Smooth muscle cell (in vitro differentiated cells): ENCODE measurements around the gene GRM1. TPM values are rescaled to one million over a fixed set of nuclear protein-coding genes. Genes with fewer than 3 reads are reported as not detected.

Experiments used
- DNase-seq: peaks from one replicate; lab custom pipeline; 2025; ENCODE audit not compliant: unreplicated experiment; lab: John Stamatoyannopoulos, UW
- H2AFZ ChIP-seq: fragments of 200-600 bp; sonication (generic); 2 replicates; pipeline ENCODE4 v1.6.0; 2016; ENCODE audit warnings: antibody characterized with exemption, low read depth, mild to moderate bottlenecking
- H3F3A ChIP-seq: fragments of 200-600 bp; sonication (generic); 2 replicates; pipeline ENCODE4 v1.6.0; 2017; ENCODE audit warnings: antibody characterized with exemption, low read depth
- H3K27ac ChIP-seq: fragments of 200-600 bp; sonication (generic); 2 replicates; pipeline ENCODE4 v1.5.1; 2016; ENCODE audit warnings: low read depth, mild to moderate bottlenecking
- H3K27me3 ChIP-seq: fragments of 200-600 bp; sonication (generic); 2 replicates; pipeline ENCODE4 v1.6.1; 2016; ENCODE audit warnings: low read depth, mild to moderate bottlenecking
- H3K36me3 ChIP-seq: fragments of 200-600 bp; sonication (generic); 2 replicates; pipeline ENCODE4 v1.5.1; 2016; ENCODE audit warnings: low read depth
- H3K4me1 ChIP-seq: fragments of 200-600 bp; sonication (generic); 2 replicates; pipeline ENCODE4 v1.5.1; 2016; ENCODE audit warnings: low read depth
- H3K4me2 ChIP-seq: fragments of 200-600 bp; sonication (generic); 2 replicates; pipeline ENCODE4 v1.6.0; 2016; ENCODE audit warnings: mild to moderate bottlenecking
- H3K4me3 ChIP-seq: fragments of 200-600 bp; sonication (generic); 2 replicates; pipeline ENCODE4 v1.5.1; 2016; ENCODE audit warnings: mild to moderate bottlenecking
- H3K79me2 ChIP-seq: fragments of 200-600 bp; sonication (generic); 2 replicates; pipeline ENCODE4 v1.6.0; 2016; ENCODE audit warnings: low read depth, mild to moderate bottlenecking
- H3K9ac ChIP-seq: fragments of 200-600 bp; sonication (generic); 2 replicates; pipeline ENCODE4 v1.6.0; 2016; ENCODE audit warnings: low read depth
- H3K9me3 ChIP-seq: fragments of 200-600 bp; sonication (generic); replicated peaks from 2 replicates; pipeline ENCODE4 v1.5.1; 2016; ENCODE audit warnings: low read depth
- H4K20me1 ChIP-seq: fragments of 200-600 bp; sonication (generic); 2 replicates; pipeline ENCODE4 v1.6.0; 2016; ENCODE audit warnings: low read depth
- CTCF ChIP-seq: fragments of 200-600 bp; sonication (generic); IDR thresholded peaks from 2 replicates; pipeline ENCODE4 v1.5.1; 2017; ENCODE audit warnings: borderline replicate concordance, mild to moderate bottlenecking, antibody characterized with exemption; ENCODE audit not compliant: insufficient read depth, poor library complexity, severe bottlenecking
- WGBS: methylation state at CpG from one replicate; pipeline ENCODE4 v1.1.7; 2016; ENCODE audit warnings: low lambda C conversion rate; 5-methylcytosine and 5-hydroxymethylcytosine counted together
- polyA plus RNA-seq: library from polyadenylated mRNA; unstranded; fragments of >200 nt; fragmentation: Nextera tagmentation; extraction: Ambion mirVana; gene quantifications from 2 replicates; pipeline ENCODE4 v1.2.1, GENCODE V29; 2016
- total RNA-seq: library from RNA; depleted of rRNA; stranded (reverse); fragments of >200 nt; gene quantifications from 2 replicates; pipeline ENCODE4 v1.2.3, GENCODE V29; 2014

GRM1 gene
- total and polyA plus RNA-seq, 2 experiments from 2014 or later = not detected

- no peak overlapping the region for H3K4me3 ChIP-seq
- H3K27ac ChIP-seq = no peak overlapping the region
- no peaks in the 10 kb centered on the region for H3K9me3 ChIP-seq
- H4K20me1 ChIP-seq = no peaks in the 10 kb centered on the region
- no peak overlapping the region for H3K4me2 ChIP-seq
- no peak for TF ChIP-seq CTCF
- H2AFZ ChIP-seq = no peak overlapping the region
- H3K9ac ChIP-seq = no peak overlapping the region
- H3K36me3 ChIP-seq = no peaks in the 10 kb centered on the region
- H3K79me2 ChIP-seq = no peaks in the 10 kb centered on the region
- no peaks in the 10 kb centered on the region for H3F3A ChIP-seq
- H3K27me3 ChIP-seq = peaks cover 52% of the 10 kb centered on the region
- 77% methylated on average over 3 of the region's 3 CpGs for WGBS
- no peak for DNase-seq
- no peaks in the 10 kb centered on the region for H3K4me1 ChIP-seq
Observed at GRCh38 chr6:146092961-146093686, 64.3 kb downstream of the GRM1 start.

GRCh38 chr6:146095481-146095880 lies 66.6 kb downstream of the GRM1 start:
- no peak overlapping the region for H3K4me2 ChIP-seq
- no peaks in the 10 kb centered on the region for H3K79me2 ChIP-seq
- H3K36me3 ChIP-seq = no peaks in the 10 kb centered on the region
- DNase-seq = no peak
- no peak overlapping the region for H2AFZ ChIP-seq
- 80% methylated on average over 2 of the region's 2 CpGs for WGBS
- H3K4me1 ChIP-seq = no peaks in the 10 kb centered on the region
- no peak for TF ChIP-seq CTCF
- no peak overlapping the region for H3K4me3 ChIP-seq
- H3K27ac ChIP-seq = no peak overlapping the region
- peaks cover 52% of the 10 kb centered on the region for H3K27me3 ChIP-seq
- H3K9ac ChIP-seq = no peak overlapping the region
- no peaks in the 10 kb centered on the region for H4K20me1 ChIP-seq
- no peaks in the 10 kb centered on the region for H3K9me3 ChIP-seq
- no peaks in the 10 kb centered on the region for H3F3A ChIP-seq

- TF ChIP-seq CTCF = no peak
- Histone ChIP-seq H3K79me2 (no peaks in the 10 kb centered on the region), H3F3A (no peaks in the 10 kb centered on the region), H3K9ac (no peak overlapping the region), H2AFZ (no peak overlapping the region), H3K27ac (no peak overlapping the region), H3K36me3 (no peaks in the 10 kb centered on the region), H4K20me1 (no peaks in the 10 kb centered on the region), H3K4me3 (no peak overlapping the region), H3K27me3 (peaks cover 46% of the 10 kb centered on the region), H3K4me1 (no peaks in the 10 kb centered on the region), H3K4me2 (no peak overlapping the region), H3K9me3 (no peaks in the 10 kb centered on the region)
- 98% methylated on average over 2 of the region's 2 CpGs for WGBS
- no peak for DNase-seq
Observed at GRCh38 chr6:146097586-146097985, 68.7 kb downstream of the GRM1 start.

GRCh38 chr6:146100776-146101175 lies 71.9 kb downstream of the GRM1 start:
- TF ChIP-seq CTCF = no peak
- Histone ChIP-seq H3K27ac (no peak overlapping the region), H3K9ac (no peak overlapping the region), H3K4me1 (no peaks in the 10 kb centered on the region), H3K36me3 (no peaks in the 10 kb centered on the region), H3K4me3 (no peak overlapping the region), H4K20me1 (no peaks in the 10 kb centered on the region), H3K79me2 (no peaks in the 10 kb centered on the region), H2AFZ (no peak overlapping the region), H3F3A (no peaks in the 10 kb centered on the region), H3K4me2 (no peak overlapping the region), H3K27me3 (peaks cover 16% of the 10 kb centered on the region), H3K9me3 (no peaks in the 10 kb centered on the region)
- no peak for DNase-seq
- WGBS = 98% methylated on average over 1 of the region's 1 CpG
